ENCODE results near the gene MEAK7. TPM values are rescaled to one million over a fixed set of nuclear protein-coding genes. Genes with fewer than 3 reads are reported as not detected.

Gene MEAK7
- total RNA-seq, 1 donor from 2014 or later = 8.5 TPM

- intact Hi-C loops (cut with DNase I) = no loop called here
Measured at GRCh38 chr16:84498859-84499620, 5.4 kb downstream of the MEAK7 start.

GRCh38 chr16:84498223-84498610, 6.2 kb downstream of the MEAK7 start:
- intact Hi-C loops (cut with DNase I) = no loop called here
- DNase-seq (ENCODE audit: low spot score) = peak; percentile 53

More at GRCh38 chr16:84498859-84499620, 5.4 kb downstream of the MEAK7 start:
- no peak for DNase-seq (ENCODE audit: low spot score)

DNA sequence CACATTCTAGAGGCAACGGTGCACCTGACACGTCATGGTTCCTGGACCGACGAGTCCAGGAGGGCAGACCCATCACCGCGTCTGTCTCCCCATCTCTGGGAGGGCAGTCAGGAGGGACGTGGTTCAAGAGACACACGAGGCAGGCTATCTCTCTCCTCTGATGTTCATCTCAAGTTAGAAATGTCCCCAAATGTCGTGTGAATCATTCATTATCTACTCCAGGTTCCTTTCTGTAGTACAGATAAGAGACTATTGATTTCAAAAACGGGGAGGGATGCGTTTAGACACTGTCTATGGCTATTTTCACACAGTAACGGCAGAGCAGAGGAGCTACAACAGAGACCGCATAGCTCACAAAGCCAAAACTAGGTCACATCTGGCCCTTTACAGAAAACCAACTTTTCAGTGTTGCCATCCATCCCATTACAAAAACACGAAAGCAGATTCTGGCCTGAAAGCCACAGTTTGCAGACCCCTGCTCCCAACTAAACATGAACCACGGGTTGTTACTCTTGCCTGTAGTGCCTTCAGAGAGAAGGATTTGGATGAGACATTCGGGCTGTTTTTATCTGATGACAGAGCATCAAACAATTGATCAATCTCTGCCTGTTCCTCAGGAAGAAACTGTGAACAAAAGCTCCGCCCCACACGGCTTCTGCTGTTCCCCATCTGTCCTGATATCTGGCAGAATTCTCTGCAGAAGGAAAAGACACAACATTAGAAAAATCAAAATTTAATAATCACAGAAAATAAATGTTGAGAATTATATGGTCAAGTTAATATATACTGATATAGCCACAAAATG, 6.8 kb downstream of the MEAK7 start:
- intact Hi-C loops (cut with DNase I) = no loop called here
- DNase-seq (ENCODE audit: low spot score) = peak; percentile 9

DNA sequence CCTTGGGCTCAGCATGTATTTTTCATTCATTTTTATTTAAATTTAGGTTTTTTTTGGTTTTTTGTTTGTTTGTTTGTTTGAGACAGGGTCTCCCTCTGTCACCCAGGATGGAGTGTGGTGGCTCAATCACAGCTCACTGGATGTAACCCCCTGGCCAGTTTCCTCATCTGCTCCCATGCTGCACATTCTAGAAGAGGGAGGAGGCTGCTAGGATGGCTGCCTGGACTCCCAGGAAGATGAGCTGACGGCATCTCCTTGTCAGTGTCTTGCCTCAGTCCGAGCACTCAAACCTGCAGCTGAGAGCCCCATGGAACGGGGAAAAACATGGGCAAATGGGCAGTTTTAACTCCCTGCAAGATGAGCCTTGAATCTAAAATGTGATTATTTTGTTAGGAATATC, 7.5 kb downstream of the MEAK7 start:
- intact Hi-C loops (cut with DNase I) = no loop called here
- peak; percentile 14 for DNase-seq (ENCODE audit: low spot score)

DNA sequence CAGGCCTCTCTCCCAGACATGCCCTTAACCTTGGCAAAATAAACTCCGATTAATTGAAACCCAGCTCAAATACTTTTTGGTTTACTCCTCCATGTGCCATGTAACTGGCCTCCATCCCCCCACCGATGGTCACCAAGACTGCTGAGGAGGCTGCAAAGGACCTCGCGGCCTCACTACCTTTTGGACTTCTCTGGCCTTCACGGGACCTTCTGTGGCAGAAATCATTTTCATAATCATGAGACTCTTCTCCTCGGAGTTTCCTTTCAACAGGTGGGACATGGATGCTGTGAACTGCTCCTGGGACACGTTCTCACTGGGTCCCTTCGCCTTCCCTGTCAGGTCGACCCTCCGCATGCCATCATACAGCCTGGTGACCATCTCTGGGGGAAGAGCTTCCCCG, 9.0 kb downstream of the MEAK7 start:
- DNase-seq (ENCODE audit: low spot score) = peak; percentile 35
- intact Hi-C loops (cut with DNase I) = no loop called here

GRCh38 chr16:84489131-84489530, 15.3 kb downstream of the MEAK7 start:
- intact Hi-C loops (cut with DNase I) = loop anchor here (10.0 kb wide), 4 partner anchors 304 to 664 kb away; partner anchors contain the start of genes NECAB2 and TAF1C

GRCh38 chr16:84487358-84487757, 17.1 kb downstream of the MEAK7 start:
- DNase-seq (ENCODE audit: low spot score) = no peak
- intact Hi-C loops (cut with DNase I) = loop anchor here (10.0 kb wide), 4 partner anchors 303 to 663 kb away; partner anchors contain the start of genes NECAB2 and TAF1C

More at GRCh38 chr16:84489131-84489530, 15.3 kb downstream of the MEAK7 start:
- DNase-seq (ENCODE audit: low spot score) = peak; percentile 24

DNA sequence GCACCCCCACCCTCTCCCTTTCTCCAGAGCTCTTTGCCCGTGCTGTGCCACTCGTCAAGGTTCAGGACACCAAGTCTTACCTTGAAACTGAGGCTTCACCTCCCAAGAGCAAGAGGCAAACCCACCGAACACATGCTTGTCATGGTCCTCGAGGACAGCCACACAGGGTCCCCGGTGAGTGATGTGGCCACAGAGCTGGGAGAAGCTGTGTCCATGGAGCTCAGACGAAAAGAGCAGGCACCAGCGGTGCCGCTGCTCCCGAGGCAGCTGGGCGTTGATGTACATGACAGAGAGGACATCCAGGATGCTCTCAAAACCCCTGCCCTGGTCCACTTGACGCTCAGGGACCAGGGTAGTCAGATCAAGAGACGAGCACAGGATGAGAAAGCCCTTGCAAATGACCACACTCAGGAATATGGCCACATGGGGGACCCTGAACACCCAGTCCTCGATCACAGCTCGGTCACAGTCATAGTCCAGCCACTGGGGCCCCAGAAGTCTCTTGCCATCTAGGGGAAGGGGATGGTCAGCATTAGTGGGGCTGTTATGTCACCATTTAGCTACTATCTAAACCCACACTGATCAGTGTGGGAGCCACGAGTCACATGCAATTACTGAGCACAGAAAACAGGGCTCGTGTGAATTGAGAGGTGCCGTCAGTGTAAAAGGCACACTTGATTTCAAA, 17.8 kb downstream of the MEAK7 start:
- no peak for DNase-seq (ENCODE audit: low spot score)
- intact Hi-C loops (cut with DNase I) = loop anchor here (10.0 kb wide), 4 partner anchors 302 to 662 kb away; partner anchors contain the start of genes NECAB2 and TAF1C

DNA sequence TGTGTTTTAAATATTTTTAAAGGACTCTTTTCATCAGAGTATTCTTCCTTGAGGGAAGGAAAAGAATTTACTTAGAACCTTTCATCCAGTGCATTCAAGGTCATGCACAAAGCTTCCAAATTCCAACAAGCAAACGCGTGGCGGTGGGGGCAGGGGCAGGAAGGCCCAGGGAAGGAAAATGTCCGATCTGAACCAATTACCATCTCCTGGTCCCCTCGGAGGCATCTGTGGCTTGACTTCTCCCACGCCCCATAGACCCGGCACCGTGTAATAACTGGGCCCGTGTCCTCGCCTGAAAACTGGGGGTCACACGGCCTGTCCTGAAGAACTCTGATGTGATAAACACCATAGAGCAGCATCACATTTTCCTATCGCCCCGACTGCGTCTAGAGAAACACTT, 18.3 kb downstream of the MEAK7 start:
- intact Hi-C loops (cut with DNase I) = loop anchor here (10.0 kb wide), 4 partner anchors 301 to 661 kb away; partner anchors contain the start of genes NECAB2 and TAF1C
- no peak for DNase-seq (ENCODE audit: low spot score)

GRCh38 chr16:84485255-84486010, 19.0 kb downstream of the MEAK7 start:
- intact Hi-C loops (cut with DNase I) = loop anchor here (1.0 to 10.0 kb wide), 5 partner anchors 208 to 661 kb away; partner anchors contain the start of genes NECAB2 and TAF1C
- no peak for DNase-seq (ENCODE audit: low spot score)

DNA sequence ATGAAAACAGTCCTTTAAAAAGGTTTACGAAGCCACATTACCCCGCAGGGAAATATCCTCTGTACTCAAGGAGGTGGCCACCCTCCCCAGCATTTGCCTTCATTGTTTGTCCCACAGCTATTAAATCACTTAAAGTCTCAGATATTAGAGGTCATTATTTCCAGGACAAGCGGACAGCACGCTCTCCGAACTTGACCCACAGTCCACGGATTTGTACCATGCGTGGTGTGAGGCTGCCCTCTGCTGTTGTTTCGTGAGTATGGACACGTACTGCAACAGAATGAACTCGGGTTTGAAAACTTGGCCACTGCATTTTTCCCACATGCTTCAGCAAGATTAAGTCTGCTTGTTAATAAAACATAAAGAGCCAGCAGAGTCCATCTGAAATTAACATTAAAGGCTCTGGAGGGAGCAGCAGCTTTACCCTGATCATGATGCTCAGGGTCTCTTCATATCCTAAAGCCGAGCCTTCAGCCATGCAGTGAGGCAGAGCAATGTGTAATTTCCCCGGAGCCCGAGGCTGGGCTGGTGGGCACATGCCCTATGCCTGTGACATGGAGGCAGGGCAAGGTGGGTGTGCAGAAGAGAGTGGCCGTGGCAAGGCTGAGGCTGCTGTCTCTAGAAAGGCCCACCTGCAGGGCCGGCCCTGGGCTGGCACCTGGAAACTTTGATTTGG, 19.7 kb downstream of the MEAK7 start:
- intact Hi-C loops (cut with DNase I) = loop anchor here (1.0 to 10.0 kb wide), 5 partner anchors 207 to 660 kb away; partner anchors contain the start of genes NECAB2 and TAF1C
- no peak for DNase-seq (ENCODE audit: low spot score)

- intact Hi-C loops (cut with DNase I) = loop anchor here (10.0 kb wide), 4 partner anchors 299 to 659 kb away; partner anchors contain the start of genes NECAB2 and TAF1C
- DNase-seq (ENCODE audit: low spot score) = no peak
Measured at GRCh38 chr16:84483882-84484565, 20.4 kb downstream of the MEAK7 start.

- DNase-seq (ENCODE audit: low spot score) = peak; percentile 27
- intact Hi-C loops (cut with DNase I) = loop anchor here (10.0 kb wide), 4 partner anchors 298 to 658 kb away; partner anchors contain the start of genes NECAB2 and TAF1C
Measured at GRCh38 chr16:84482951-84483881, 21.2 kb downstream of the MEAK7 start.

DNA sequence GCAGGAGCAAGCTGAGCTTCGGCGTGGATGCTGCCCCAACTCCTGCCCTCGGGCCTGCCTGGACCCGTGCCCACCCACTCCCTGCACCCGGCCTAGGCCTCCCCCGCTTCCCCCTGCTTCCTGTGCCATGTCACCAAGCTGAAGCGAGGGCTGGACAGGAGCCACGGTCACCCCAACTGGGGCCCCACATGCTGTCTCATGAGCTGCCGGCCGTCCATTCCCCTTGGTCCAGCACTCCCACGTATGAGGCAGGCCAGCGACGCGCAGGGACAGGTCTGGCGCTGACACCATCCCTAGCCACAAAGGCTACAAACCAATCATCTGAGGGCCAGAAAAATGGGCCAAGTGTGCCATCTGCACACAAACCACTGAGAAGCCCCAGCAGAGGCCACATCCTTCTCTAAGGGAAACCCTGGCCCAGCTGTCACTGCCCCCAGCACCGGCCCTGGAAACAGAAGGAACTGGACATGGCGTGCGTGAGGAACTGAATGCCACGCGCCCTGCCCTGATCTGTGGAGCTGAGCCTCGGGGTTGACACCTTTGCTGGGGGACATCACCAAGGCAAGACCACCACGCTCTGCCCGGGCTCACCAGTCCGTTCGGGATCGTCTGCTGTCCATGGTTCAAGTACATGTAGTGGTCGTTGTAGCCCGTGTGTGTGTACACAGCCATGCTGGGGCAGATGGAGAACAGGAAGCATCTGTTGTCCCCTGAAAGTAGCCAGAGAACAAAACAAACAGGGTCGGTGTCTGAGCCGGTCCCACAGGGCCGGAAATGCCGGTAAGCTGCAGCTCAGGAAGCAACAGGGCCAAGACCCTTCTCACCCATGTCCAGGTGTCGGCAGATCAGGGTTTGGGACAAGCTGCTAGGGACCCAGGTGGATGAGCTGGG, 22.2 kb downstream of the MEAK7 start:
- no peak for DNase-seq (ENCODE audit: low spot score)

GRCh38 chr16:84481051-84481735, 23.3 kb downstream of the MEAK7 start:
- no peak for DNase-seq (ENCODE audit: low spot score)
- intact Hi-C loops (cut with DNase I) = loop anchor here (10.0 kb wide), 4 partner anchors 296 to 656 kb away; partner anchors contain the start of genes NECAB2 and TAF1C

More for the DNA sequence above, 22.2 kb downstream of the MEAK7 start:
- intact Hi-C loops (cut with DNase I) = loop anchor here (10.0 kb wide), 4 partner anchors 297 to 657 kb away; partner anchors contain the start of genes NECAB2 and TAF1C
